ENCODE data around the gene NPB. TPM values are rescaled to one million over a fixed set of nuclear protein-coding genes. Genes with fewer than 3 reads are reported as not detected.
"Not testable (repeated sequence)": the region's sequence is repeated elsewhere in the genome, so short reads cannot be mapped to it uniquely, and the experiment has no call there.

The NPB gene
- total RNA-seq, 1 donor from 2014 or later: 0.31 TPM

DNA sequence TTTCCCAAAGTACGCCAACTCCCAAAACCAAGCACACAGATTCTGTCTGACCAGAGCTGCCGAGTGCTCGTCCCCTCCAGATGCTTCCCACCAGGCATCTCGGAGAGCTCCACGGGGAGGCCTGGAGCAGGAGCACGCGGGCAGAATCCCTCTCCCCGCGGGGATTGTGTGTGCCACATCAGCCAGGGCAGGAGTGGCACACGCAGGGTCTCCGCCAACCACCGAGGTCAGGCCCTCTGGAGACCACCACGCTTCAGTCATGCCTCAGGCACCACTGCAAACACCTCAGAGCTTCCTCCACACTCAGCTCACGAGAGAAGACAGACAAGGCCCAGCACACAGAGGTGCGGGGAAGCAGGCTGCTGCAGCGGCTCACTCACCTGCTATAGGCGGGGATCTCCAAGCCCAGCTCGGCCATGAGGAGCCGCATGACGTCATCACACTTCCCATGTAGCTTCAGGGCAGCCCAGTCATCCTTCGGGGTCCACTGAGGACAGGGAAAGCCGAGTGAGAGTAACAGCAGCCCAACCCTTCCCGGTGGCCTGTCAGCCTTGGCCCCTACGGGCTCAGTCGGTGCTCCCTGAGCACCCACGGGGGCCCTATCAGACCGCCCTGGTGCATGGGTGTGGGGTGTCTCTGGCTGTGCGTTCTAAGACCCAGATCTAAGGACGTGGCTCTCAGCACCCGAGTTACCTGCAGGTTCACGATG is 11.5 kb downstream of the NPB start:
- Mint-ChIP-seq H3K27ac (no peak overlapping the region), H3K4me1 (ENCODE audit: low read depth) (peaks cover 39% of the 10 kb centered on the region), H3K4me3 (peak overlapping the region; percentile 15), H3K36me3 (ENCODE audit: low read depth) (peaks cover 26% of the 10 kb centered on the region), H3K9me3 (no peaks in the 10 kb centered on the region), H3K27me3 (ENCODE audit: insufficient read depth) (no peaks in the 10 kb centered on the region)
- DNase-seq (ENCODE audit: low spot score): no peak
- intact Hi-C loops (cut with micrococcal nuclease): no loop called here

DNA sequence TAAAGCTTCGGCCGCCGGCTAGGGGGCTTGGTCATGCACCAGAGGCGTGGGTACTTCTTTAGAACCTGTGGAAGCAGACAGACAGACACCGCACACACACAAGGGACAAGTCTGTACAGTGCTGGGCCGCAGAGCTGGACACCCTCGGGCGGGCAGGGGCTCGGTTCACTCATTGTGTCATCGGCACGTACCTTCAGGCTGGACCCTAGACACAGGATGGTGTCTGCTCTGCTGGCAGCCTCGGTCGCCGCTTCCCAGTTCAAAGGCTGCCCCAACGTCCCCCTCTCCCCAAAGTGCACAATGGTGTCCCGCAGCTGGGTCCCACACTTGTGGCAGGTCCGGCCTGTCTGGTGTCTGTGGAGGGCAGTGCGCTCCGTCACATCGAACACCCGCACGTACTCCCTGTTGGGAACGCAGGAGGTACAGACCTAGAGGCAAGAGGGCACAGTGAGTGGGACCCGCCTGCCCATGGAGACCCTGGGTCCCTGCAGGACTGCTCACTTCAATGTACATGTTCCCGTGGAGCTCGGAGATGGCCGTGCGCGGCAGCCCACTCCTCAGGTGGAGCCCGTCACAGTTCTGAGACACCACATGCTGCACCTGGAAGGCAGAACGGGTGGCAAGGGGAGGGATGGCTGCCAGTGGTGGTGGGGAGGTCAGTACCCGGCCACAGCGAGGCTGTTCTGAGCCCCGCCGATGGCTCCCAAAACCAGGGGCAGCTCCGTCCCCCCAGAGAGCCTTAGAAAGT is 12.2 kb downstream of the NPB start:
- Mint-ChIP-seq H3K36me3 (ENCODE audit: low read depth) (peaks cover 31% of the 10 kb centered on the region), H3K9me3 (no peaks in the 10 kb centered on the region), H3K4me3 (no peak overlapping the region), H3K27ac (no peak overlapping the region), H3K27me3 (ENCODE audit: insufficient read depth) (no peaks in the 10 kb centered on the region), H3K4me1 (ENCODE audit: low read depth) (peaks cover 47% of the 10 kb centered on the region)
- DNase-seq (ENCODE audit: low spot score): no peak
- intact Hi-C loops (cut with micrococcal nuclease): no loop called here

DNA sequence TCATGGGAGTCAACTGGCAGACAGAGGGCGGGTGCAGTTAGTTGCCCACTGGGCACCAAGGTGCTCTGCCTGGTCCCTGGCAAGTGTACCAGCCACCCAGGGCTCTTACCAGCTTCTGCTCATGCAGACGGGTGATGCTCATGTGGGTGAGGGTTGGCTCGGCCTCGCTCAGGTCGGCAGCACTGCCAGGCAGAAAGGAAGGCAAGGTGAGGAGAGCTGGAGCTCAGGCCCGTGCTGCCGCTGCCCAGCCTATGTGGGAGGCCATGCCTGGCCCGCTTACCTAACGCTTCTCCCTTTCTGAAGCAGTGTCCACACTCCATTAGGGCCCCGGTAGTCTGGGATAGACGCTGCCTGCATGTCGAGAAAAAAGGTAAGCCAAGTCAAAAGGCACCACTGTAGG is 13.3 kb downstream of the NPB start:
- intact Hi-C loops (cut with micrococcal nuclease): no loop called here
- Mint-ChIP-seq H3K36me3 (ENCODE audit: low read depth) (peaks cover 34% of the 10 kb centered on the region), H3K4me1 (ENCODE audit: low read depth) (peaks cover 45% of the 10 kb centered on the region), H3K27ac (no peak overlapping the region), H3K4me3 (no peak overlapping the region), H3K27me3 (ENCODE audit: insufficient read depth) (no peaks in the 10 kb centered on the region), H3K9me3 (no peaks in the 10 kb centered on the region)
- no peak for DNase-seq (ENCODE audit: low spot score)

DNA sequence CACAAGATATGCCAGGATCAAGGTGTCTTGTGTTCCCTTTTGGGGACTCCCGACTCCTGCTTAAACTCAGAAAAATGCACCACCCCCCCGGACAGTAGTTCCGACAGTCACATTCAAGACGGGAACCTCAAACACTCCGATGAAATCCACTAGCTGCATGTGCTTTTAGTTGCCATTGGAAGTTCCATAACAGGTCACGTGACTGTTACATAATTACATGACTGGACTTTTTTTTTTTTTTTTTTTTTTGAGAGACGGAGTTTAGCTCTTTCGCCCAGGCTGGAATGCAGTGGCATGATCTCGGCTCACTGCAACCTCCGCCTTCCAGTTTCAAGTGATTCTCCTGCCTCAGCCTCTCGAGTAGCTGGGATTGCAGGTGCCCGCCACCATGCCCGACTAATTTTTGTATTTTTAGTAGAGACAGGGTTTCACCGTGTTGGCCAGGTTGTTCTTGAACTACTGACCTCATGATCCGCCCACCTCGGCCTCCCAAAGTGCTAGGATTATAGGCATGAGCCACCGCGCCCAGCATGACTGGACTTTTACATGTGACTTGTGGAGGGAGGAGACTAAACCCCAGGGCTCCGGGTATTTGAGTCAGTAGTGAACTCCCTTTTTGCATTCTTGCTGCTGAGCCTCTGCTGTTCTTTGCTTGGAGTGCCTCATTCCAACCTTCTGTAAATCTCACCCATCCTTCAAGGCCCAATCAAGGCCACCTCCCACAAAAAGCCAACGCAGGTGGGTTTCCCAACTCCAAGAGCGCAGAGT is 14.4 kb downstream of the NPB start:
- peak overlapping the region; percentile 90 for H3K4me3 Mint-ChIP-seq
- peaks cover 45% of the 10 kb centered on the region for H3K4me1 Mint-ChIP-seq (ENCODE audit: low read depth)
- peak overlapping the region; percentile 79 for H3K27ac Mint-ChIP-seq
- intact Hi-C loops (cut with micrococcal nuclease): no loop called here
- peaks cover 34% of the 10 kb centered on the region for H3K36me3 Mint-ChIP-seq (ENCODE audit: low read depth)
- no peak for DNase-seq (ENCODE audit: low spot score)
- no peaks in the 10 kb centered on the region for H3K27me3 Mint-ChIP-seq (ENCODE audit: insufficient read depth)
- no peaks in the 10 kb centered on the region for H3K9me3 Mint-ChIP-seq

DNA sequence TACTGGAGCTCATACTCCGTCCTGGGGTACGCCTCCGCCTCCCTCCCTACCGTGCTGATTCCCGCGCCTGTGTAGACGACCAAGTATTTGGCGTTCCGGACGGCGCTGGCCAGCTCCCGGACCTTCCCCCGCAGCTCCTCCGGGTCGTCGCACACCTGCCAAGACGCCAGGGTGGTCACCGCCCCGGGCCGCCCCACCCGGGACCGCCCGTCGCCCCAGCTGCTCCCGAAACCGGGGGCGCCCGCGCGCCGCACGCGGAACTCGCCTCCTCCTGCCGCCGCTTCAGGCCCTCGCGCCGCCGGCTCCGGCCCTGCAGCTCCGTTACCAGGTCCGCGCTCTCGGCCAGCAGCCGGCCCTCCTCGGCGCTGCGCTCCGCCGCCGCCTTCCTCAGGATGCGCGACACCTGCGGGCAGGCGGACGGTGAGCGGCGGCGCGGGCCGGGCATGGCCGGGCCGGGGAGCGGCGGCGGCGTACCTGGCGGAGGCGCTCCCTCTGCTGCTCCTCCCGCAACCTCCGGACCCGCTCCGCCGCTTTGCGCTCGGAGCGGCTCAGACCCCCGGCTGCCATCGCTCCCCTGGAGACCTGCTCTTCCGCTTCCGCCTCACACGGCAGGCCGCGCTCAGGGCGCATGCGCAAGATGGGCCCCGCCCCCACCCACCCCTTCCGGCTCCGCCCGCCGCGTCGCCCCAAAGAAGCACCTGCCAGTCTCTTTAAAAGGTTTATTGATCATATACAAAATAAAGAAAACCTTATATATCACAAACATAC is 15.7 kb downstream of the NPB start, which contains the start of gene SIRT7:
TSS of gene SIRT7 (minus strand) at position 612 of the 768 bp plus-strand sequence. CDS start at position 567, 45 bp downstream.
- Mint-ChIP-seq H3K27ac (peak within 1 kb of the TSS; percentile 87), H3K27me3 (ENCODE audit: insufficient read depth) (no peaks in the 10 kb centered on the region), H3K9me3 (no peaks in the 10 kb centered on the region), H3K36me3 (ENCODE audit: low read depth) (peaks cover 33% of the 10 kb centered on the region), H3K4me1 (ENCODE audit: low read depth) (peaks cover 37% of the 10 kb centered on the region), H3K4me3 (peak within 1 kb of the TSS; percentile 90)
- intact Hi-C loops (cut with micrococcal nuclease): loop anchor here (1.0 kb wide), 2 partner anchors 9 to 26 kb away; partner anchors contain the start of genes ALYREF and ANAPC11
- DNase-seq (ENCODE audit: low spot score): peak; percentile 72

DNA sequence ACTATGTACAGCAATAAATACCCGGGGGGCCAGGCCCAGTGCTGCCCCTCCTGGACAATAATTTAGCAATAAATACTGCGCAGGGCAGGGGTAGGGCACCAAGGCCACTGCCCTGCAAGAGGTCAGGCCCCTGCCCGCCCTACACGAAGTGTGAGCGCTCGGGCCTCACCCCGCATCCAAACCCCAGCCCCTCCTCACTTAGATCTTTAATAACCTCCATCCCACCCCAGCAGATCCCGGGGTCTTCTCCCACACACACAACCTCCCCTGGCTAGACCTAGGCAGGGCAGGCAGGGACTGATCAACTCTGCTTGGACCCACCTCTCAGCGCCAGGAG is 16.3 kb downstream of the NPB start:
- intact Hi-C loops (cut with micrococcal nuclease): loop anchor here (1.0 kb wide), 2 partner anchors 8 to 27 kb away; partner anchors contain the start of genes ALYREF and ANAPC11
- Mint-ChIP-seq H3K4me1 (ENCODE audit: low read depth) (peaks cover 31% of the 10 kb centered on the region), H3K36me3 (ENCODE audit: low read depth) (peaks cover 27% of the 10 kb centered on the region), H3K4me3 (peak overlapping the region; percentile 88), H3K27ac (peak overlapping the region; percentile 87)
- not testable (repeated sequence) for H3K9me3 Mint-ChIP-seq; H3K27me3 Mint-ChIP-seq (ENCODE audit: insufficient read depth); DNase-seq (ENCODE audit: low spot score)

DNA sequence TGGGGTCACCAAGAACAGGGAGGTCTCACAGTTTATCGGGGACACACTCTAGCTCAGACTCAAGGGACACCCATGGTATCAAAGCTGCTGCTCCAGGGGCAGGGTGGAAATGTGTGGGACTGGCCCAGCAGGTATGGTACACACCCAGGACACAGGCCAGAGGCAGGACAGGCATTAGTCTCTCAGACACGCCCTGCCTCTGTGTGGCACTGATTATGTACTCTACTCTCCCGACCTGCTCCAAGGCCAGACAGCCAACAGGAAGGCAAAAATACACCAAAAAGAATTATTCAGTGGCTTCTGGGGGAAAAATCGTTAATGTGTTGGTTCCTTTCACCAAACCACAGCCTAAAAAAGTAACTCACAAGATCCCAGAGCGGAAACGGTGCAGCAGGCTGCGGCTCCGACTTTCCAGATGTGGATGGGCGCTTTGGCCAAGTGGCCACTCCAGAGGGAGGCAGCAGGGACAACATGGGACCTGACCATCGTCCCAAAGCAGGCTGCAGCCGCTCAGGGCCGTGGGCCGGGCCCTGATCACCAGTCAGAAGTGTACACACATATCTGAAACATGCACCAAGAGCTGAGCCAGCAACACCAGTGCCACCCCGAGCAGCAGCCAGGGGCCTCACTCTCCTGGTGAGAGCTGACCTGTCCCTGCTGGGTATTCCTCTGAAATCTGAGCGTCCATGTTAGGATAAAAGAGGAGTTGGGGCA is 17.0 kb downstream of the NPB start:
- no peaks in the 10 kb centered on the region for H3K9me3 Mint-ChIP-seq
- peak overlapping the region; percentile 87 for H3K27ac Mint-ChIP-seq
- peaks cover 32% of the 10 kb centered on the region for H3K4me1 Mint-ChIP-seq (ENCODE audit: low read depth)
- intact Hi-C loops (cut with micrococcal nuclease): loop anchor here (1.0 kb wide), 2 partner anchors 7 to 28 kb away; partner anchors contain the start of genes ALYREF and ANAPC11
- peak overlapping the region; percentile 88 for H3K4me3 Mint-ChIP-seq
- no peaks in the 10 kb centered on the region for H3K27me3 Mint-ChIP-seq (ENCODE audit: insufficient read depth)
- DNase-seq (ENCODE audit: low spot score): no peak
- H3K36me3 Mint-ChIP-seq (ENCODE audit: low read depth): peaks cover 24% of the 10 kb centered on the region

DNA sequence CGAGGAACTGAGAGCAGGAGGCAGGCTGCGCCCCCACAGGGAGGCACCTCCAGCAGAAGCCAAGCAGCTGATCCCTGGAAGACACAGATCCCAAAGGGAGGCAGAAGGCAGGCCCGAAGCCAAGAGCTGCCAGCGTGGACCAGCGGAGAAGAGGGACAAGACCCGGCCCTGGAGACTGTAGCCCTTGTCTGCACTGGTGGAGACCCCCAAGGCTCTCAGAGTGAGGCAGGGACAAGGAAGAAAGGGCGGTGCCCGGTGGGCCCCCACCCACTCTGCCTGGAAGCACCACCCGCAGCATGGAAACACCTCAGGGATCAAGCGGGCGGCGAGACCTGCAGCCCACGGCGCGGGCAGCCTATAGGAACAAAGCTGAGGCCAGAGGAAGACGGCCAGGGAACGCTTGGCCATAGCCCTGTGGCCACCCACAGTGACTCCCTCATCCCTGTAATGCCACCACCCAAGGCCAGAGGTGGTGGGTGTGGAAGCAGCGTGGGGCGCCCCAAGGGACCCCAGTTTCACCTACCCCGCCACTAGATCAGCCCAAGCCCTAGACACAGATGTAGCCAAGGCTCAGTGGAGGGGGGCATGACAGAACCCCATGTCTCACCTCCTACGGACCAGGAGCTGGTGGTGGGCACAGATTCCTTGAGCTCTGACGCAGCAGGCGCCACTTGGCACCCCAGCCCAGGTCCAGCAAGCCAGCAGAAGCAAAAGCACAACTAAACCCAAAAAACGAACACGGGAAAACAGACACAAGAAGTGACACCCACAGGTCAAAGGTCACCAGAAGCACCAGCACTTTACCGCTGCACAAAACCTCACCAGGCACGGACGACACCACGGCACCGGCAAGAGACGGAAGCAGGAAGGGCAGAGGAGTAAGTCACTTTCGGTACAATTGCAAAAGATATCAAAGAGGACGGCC is 18.8 kb downstream of the NPB start:
- intact Hi-C loops (cut with micrococcal nuclease): no loop called here
- Mint-ChIP-seq H3K4me3 (no peak overlapping the region), H3K9me3 (no peaks in the 10 kb centered on the region), H3K36me3 (ENCODE audit: low read depth) (peaks cover 20% of the 10 kb centered on the region), H3K27me3 (ENCODE audit: insufficient read depth) (no peaks in the 10 kb centered on the region), H3K4me1 (ENCODE audit: low read depth) (peaks cover 36% of the 10 kb centered on the region), H3K27ac (peak overlapping the region; percentile 55)
- DNase-seq (ENCODE audit: low spot score): no peak

DNA sequence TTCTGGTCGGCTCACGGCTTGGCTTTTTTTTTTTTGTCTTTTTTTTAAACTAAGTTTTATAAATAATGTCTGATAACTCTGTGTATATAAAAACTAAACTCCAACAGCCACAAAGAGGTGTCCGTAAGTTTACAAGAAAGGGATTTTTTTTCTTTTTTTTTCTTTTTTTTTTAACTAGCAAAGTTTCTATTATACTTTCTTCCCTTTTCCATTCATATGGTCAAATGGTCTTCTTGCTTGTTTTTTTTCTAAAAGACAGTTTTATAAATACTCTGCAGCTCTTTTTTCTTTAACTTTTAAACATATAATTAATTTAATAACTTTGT is 19.5 kb downstream of the NPB start:
- H3K27me3 Mint-ChIP-seq (ENCODE audit: insufficient read depth): no peaks in the 10 kb centered on the region
- no peak for DNase-seq (ENCODE audit: low spot score)
- H3K4me1 Mint-ChIP-seq (ENCODE audit: low read depth): peaks cover 38% of the 10 kb centered on the region
- no peak overlapping the region for H3K4me3 Mint-ChIP-seq
- intact Hi-C loops (cut with micrococcal nuclease): no loop called here
- H3K27ac Mint-ChIP-seq: no peak overlapping the region
- peaks cover 16% of the 10 kb centered on the region for H3K36me3 Mint-ChIP-seq (ENCODE audit: low read depth)
- H3K9me3 Mint-ChIP-seq: no peaks in the 10 kb centered on the region

DNA sequence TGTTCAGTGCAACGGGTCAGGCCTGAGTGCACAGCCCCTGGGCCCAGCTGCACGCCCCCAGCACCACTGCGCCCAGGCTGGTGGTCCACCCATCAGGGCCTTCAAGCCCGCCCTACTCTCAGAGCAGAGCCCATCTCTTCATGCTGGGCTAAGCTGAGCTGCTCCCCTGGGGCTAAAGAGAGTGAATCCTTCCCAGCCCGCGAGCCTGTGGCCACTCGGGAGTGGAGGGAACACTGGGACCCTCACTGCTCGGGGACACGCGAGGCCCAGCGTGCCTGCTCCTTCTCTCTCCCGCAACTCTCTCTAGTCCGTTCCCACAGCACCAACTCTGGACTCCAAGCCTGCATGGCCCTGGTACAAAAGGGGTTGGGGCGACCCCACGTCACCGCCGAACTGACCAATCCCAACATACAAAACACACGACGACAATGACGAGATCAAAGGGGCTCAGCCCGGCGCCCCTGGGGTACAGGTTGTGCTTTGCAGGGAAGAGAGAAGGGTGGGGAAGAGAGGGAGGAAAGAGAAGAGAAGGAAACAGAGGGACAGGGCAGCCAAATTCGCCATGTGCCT is 20.0 kb downstream of the NPB start:
- Mint-ChIP-seq H3K4me3 (no peak overlapping the region), H3K4me1 (ENCODE audit: low read depth) (peaks cover 35% of the 10 kb centered on the region), H3K27ac (no peak overlapping the region), H3K27me3 (ENCODE audit: insufficient read depth) (no peaks in the 10 kb centered on the region), H3K9me3 (no peaks in the 10 kb centered on the region), H3K36me3 (ENCODE audit: low read depth) (peaks cover 13% of the 10 kb centered on the region)
- intact Hi-C loops (cut with micrococcal nuclease): no loop called here
- no peak for DNase-seq (ENCODE audit: low spot score)

Measured in activated T-helper 1 cell treated with anti-CD3 and anti-CD28 coated beads, Interleukin-12 subunit alpha, Interleukin-12 subunit beta, Interleukin-2, Interleukin-4 antibody, amounts not matched to agents 30 ng/mL and 10 ng/mL and 1 ng/mL, durations not matched to agents 14 hours and 24 hours and 36 hours (primary cell).